Stimulated activated CD8-positive, alpha-beta memory T cell treated with anti-CD3 and anti-CD28 coated beads, Interleukin-4, amount 100 ng/mL, for 48 hours (primary cell): ENCODE data around the gene TNFRSF25.

Source experiments
- DNase-seq: peaks from one replicate; pipeline ENCODE4 v3.0.0-alpha.2; 2020

Gene TNFRSF25, protein sequence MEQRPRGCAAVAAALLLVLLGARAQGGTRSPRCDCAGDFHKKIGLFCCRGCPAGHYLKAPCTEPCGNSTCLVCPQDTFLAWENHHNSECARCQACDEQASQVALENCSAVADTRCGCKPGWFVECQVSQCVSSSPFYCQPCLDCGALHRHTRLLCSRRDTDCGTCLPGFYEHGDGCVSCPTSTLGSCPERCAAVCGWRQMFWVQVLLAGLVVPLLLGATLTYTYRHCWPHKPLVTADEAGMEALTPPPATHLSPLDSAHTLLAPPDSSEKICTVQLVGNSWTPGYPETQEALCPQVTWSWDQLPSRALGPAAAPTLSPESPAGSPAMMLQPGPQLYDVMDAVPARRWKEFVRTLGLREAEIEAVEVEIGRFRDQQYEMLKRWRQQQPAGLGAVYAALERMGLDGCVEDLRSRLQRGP

DNA sequence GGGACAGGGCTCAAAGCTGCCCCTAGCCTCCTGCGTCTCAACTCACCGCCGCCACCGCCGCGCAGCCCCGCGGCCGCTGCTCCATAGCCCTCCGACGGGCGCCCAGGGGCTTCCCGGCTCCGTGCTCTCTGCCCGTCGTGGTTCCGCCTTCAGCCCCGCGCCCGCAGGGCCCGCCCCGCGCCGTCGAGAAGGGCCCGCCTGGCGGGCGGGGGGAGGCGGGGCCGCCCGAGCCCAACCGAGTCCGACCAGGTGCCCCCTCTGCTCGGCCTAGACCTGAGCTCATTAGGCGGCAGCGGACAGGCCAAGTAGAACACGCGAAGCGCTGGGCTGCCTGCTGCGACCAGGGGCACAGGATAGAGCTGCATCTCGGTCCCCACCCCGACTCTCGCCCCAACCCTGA, at the start of gene TNFRSF25:
TSS of gene TNFRSF25 (minus strand) at position 151 of the 400 bp plus-strand sequence. CDS start at position 85, 66 bp downstream.
- DNase-seq, result peak; percentile 72

DNA sequence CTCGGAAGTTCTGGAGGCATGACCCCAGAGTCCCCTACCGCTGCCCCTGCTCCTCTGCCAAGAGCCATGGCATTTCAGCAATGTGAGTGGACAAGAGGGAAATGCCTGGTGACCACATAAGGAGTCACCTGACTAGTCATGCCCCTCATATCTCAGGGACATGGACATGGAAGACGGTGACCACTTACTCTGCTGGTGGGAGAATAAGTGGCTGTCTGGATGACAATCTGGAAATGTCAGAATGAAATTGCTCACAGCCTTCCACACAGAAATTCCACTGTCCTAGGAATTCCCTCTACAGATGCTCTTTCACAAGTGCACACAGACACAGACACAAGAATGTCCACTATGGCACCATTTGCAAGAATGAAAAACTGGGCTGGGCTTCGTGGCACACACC, 49.8 kb upstream of the TNFRSF25 start:
- DNase-seq, result no peak

DNA sequence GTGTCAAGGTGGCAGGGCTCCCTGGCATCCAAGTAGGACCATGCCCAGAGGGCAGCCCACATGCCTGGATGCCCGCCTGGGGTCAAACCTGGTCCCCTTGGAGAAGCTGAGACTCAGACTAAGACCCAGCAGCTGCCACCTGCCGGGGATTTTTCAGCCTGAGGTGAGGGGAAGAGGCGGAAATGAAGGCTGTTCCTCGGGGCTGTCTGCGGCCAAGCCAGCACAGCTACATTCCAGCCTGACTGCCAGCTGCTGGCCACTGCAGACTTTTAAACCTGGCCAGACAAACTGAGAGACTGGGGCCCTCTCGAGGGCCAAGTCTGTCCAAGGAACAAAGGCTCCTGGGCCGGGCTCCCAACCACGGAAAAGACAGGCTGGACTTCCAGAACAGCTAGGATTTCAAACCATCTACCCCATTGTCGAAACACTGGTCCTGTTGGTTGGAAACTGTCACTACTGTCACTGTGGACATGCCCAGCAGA, 47.4 kb upstream of the TNFRSF25 start:
- DNase-seq, result no peak

DNA sequence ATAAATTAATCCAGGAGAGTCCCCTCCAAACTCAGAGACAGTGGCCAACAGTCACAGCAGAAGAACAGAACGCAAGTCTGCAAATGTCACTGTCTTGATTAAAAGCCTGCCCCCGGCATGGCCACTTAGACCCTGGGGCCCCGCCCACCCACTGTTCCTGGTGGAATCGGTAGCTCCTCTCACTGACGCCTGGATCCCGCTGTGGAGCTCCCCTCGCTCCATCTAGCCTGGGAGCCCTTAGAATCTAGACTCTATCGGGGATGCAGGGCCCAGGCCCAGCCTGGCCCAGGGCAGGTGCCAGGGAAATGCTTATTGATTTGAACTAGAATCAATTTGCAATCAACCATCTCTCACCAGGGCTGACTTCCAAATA, 46.9 kb upstream of the TNFRSF25 start:
- DNase-seq, result no peak

DNA sequence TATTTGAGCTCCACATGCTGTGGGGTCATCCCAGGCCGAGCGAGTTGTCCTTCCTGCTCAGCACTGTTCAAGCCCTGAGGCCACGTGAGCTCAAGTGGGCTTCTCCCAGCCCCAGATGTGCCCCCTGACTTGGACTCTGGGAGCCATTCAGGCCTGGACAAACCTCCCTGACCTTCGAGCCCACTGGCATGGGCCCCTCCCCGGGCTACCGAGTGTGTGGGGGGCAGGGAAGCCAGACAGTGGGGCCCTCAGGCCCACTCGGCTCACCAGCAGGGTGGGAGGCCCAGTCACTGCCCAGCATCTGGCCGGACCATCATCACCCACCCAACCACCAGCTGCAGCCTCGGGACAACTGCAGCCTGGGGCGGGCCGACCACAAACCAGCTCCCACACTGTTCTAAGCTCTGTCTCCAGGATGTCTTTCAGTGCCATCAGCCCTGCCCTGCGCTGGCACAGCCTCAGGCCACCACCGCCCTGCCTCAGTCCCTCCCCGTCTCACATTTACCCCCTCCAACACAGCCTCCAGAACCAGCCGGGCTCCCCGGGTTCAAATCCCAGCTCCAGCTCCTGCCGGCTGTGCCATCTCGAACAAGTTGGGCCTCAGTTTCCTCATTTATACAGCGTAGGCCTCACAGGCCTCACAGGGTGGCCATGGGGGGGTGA, 46.4 kb upstream of the TNFRSF25 start:
- DNase-seq, result no peak

DNA sequence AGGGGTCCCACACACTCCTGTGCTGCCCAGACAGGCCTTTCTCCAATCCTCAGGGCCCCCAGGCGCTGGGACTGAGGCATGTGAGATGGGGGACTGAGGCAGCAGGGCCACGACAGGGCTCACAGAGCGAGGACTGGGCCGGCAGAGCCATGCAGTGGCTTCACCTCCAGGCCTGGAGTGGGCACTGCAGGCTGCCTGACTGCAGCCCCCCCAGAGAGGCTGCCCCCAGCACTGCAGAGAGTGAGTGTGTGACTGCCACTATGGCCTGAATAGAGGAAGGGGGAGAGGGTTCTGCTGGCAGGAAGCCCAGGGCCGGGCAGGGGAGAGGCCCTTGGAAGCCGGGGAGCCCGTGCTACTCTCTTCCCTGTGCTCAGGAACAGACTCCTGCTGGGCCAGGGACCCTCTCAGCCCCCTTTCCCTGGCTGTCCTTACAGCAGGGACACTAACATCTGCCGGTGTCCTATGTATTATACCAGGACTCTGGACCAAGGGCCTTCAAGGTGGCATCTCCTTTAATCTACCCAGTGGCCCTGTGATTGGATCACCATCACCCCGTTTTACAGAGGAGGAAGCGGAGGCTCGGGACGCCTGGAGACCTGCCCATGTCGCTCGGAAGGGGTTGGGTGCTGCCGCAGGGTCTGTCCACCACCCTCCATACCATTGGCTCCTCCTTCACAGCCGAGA, 45.7 kb upstream of the TNFRSF25 start:
- DNase-seq, result no peak

DNA sequence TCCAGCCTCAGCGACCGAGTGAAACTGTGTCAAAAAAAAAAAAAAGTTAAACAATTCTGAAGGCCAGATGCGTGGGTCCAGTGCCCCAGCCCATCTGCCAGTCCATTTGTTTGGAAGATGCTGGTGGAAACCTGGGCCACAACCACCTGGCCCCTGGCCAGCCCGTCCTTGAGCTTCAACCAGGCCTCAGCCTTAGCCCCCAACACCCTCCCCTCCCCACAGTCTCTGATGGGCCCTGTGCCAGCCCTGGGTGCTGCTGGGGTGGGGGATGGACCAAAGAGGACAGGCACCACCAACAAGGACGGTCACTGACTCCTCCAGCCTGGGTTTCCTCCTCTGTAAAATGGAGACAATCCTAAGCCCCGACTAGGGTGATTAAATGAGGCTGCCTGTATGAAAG, 45.1 kb upstream of the TNFRSF25 start:
- DNase-seq, result no peak

DNA sequence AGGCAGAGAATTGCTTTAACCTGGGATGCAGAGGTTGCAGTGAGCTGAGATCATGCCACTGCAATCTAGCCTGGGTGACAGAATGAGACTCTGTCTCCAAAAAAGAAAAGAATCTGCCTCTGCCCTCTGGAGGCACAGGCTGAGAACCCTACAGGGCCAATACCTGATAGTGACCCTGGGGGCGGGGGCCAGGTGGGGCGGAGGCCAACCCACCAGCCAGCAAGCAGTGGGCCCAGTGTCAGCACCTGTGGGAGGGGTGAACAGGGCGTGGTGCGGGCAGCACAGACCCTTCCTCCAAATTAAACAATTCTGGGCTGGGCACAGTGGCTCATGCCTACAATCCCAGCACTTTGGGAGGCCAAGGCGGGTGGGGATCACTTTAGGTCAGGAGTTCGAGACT, 44.5 kb upstream of the TNFRSF25 start:
- DNase-seq, result no peak

DNA sequence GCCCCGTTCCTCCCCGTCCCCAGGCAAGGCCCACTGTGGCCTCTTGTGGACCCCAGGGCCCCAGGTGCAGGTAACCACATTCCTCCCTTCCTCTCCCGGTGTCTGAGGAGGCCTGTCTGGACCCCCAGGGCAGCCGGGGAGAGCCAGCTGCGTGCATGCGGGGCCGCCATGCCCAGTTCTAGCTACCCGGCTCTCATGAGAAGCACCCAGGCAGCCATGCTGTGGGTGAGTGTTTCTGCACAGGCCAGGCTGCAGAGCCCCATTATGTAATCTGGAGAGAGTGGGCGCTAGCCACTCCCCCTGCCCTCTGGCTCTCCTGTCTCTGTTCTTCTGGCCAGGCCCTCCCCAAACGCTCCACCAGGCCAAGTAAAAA, 43.9 kb upstream of the TNFRSF25 start:
- no peak for DNase-seq

DNA sequence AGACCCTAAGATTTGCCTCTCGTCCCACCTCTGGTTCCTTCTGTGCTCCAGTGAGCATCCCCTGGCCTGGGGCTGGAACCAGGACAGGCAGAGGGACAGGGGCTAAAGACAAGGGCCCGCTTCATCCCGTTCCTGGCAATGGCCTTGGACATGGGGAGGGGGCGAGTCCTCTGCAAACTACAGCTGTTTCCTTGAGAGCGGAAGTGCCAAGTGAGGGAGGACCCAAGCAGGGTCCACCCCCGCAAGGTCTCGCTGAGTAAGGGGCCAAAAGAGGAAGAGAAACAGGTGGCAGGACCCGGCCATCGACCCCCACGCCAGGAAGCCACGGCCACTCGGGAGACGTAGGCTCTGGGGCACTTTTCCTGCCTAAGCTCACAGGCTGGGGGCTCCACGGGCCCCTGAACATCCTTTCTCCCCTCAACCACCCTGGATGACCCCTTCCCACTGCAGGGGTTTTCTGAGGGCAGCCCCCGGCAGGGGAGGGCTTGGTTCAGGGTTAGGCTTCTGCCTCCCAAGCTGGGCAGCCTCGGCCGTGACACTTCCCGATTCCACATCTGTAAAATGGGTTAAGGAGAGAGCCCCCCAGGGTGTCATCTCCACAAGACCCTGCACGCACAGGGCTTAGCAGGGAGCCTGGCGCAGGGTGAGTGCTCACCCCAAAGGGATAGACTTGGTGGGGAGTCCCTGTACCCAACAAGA, 43.4 kb upstream of the TNFRSF25 start:
- no peak for DNase-seq

DNA sequence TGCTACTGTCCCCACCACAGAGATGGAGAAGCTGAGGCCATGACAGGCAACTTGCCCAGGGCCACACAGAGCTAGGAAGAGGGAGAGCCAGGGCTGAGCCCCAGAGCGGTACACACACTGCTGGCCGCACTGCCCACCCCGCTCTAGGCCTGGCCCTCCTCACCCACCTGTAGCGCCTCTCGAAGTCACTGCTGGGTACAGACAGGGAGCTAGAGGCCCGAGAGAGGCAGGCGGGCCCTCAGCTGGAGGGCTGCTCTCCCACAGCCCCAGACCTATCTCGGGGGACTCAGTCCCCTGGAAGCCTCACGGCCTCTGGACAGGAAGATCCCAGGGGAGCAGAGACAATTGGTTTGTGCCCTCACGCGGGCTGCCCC, 42.8 kb upstream of the TNFRSF25 start:
- no peak for DNase-seq

DNA sequence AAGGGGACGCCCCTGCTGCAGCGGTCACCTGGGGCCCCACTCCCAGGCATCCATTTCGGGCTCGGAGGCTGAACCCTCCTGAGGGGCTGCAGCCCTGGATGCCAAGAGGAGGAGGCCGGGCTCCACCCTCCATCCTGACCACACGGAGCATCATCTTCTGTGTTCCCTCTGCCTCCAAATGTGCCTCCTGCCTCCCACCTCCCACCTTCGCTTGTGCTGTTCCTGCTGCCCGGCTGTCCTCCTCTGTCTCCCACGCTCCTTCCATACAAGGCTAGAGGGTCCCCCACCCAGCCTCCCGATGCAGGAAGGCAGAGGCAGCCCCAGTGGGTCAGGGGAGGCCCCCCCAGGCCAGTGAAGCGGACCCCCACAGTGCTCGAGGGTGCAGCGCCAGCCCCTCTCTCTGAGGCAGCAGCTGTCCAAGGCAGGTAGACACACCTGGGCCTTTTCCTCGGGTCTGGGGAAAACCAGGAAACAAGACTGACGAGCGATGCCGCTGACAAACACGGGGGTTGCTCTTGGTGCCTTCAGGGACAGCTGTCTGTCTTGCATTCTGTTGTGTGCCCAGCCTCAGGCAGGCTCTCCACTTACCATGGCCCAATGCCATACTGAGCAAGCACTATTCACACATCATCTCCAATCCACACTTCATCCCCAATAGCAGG, 42.3 kb upstream of the TNFRSF25 start:
- no peak for DNase-seq

DNA sequence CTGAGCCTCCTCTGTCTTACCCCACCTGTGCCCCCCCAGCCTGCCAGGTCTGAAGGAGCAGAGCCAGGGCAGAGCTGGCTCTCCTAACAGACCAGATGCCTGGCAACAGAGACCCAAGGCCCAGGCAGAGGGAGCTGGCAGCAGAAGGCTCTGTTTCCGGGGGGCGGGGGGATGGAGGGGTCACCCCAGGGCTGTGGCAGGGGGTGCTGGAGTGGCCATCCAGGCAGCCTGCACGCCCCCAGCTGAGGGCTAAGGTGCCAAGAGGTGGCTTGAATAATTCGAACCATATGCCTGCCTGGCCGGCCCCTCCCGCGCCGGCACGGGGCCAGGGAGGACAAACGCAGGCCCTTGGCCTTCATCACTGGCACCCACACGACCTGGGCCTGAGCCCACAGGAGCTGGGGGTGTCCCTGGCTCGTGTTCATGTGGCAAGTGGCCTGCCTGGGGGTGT, 41.5 kb upstream of the TNFRSF25 start:
- DNase-seq, result no peak

DNA sequence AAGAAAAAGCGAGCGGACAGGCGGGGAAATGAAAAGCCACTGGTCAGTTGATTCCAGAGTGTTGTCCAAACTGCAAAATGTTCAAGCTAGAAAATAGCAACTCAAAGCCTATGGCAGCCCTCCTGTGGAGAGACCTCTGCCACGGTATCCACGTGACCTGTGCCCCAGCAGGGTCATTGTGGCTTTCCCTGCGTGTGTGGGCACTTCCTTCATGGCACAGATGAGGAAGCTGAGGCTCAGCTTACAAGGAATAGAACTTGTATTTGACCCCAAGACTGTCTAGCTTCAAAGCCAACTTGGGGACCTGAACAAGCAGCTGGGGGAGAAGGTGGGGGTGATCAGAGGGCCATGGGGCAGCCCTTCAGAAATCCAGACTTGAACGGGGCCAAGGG, 41.1 kb upstream of the TNFRSF25 start:
- no peak for DNase-seq

DNA sequence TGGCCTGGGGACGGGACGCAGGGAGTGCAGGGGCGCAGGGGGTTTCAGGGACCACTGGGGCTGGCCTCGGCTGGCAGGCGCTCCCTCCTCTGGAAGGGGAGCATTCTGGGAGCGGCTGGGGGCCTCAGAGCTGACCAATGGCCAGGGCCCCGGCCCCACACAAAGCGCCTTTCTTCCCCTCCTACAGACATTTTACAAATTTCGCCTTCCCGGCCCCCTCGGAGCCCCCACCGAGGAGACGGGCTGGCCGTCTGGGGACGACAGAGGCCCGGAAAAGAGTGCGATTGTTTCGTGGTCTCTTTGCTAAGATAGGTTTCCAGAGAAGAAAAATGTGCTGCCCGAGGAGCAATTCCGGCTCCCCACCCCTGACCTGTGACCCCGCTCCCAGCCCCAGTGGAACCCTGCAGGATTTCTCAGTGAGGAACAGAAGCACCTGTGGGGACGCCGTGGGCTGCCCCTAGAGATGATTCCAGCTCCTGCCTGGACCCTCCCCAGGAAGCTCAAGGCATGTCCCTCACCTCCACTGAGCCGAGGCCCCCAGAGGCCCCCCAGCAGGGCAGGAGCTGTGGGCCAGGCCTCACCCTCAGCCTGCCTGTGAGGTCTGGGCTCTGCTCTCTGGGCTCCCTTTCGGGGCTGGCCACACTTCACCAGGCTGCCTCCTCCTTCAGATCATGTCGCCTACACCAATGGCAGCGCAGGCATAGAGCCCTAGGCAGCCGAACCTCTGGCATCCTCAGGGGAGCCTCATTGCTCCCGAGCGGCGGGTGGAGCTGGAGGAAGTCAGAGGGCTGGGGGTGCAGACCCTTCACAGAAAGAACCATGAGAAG, 40.5 kb upstream of the TNFRSF25 start:
- DNase-seq, result no peak

DNA sequence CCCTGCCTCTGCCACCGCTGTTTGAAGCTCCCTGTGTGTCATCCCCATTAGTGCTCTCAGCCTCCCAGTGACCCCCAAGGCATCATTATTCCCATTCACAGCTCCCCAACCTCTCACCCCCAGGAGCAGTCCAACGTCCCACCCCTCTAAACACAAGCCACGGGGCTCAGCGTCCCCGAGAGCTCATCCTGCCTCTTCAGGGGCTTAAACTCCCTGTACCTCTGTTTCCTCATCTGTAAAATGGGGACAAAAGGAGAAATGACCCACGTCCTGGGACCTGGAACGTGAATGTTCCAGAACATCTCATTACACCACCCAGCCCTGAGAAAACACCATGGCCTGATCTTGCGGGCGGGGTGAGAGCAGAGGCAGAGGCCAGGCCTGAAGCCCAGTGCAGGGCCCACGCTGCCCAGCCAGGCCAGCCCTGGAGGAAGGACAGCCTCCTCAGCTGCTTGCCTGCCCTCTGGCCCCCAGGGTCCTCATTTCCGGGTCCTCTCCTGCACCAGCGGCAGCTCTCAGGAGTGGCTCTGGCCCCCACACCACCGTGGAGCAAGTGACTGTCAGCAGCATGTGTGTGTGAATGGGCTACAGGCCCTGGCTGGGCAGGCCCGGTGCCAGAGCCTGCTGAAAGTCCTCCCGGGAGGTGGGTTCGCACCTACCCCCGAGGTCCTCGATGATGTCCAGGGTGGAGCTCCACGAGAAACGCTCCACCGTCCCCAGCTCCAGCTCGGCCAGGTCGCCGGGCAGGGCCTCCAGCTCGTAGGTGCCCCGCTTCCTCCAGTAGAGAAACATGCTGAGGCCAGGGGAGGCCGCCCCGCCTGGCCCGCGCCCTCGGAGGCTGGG, 39.6 kb upstream of the TNFRSF25 start:
- DNase-seq, result no peak

DNA sequence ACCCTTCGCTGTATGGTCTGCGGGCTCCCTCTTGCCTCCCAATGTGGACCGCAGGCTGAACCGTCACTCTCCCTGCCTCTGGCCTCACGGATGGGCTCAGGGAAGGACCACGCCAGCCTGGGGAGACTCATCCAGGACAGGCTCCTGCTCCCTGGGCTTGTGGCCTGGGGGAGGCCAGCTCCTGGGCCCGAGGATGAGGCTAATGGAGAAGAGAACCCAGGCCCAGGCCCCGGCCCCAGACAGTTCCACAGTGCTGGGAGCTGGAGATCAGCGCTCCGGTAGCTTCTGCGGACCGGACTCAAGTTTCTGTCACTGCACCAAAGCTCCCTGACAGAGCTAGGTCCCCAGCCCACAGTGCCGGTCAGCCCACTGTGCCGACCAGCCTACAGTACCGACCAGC, 38.9 kb upstream of the TNFRSF25 start:
- DNase-seq, result no peak

DNA sequence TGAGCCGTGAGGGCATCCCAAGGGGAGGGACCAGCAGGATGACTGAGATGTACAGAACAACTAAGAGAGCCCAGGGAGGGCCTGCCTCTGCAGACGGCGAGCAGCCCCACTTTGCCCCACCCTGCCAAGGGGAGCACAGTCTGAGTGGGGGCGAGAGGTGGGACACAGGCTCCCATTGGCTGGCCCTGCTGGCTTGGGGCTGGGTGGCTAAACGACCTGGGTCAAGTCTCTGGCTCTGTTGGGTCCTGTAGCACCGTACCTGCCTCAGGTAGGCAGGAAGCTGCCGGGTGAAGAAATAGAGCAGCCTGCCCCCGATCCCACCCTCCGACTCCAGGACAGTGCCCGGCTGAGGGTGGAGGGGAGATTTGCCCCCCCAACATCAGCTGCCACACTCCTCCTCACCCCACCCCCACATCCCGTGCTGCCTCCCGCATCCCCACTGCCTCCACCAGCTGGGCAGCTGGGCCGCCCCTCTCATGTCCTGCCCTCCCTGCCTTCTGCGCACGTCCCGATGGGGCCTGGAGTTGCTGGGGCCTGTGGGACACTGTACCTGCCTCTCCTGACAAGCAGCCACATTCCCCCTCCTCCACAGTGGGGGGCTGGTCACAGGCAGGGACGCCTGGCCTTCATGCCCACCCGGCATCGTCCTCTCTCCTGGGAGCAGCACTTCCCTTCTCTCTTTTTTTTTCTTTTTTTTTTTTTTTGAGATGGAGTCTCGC, 38.1 kb upstream of the TNFRSF25 start:
- no peak for DNase-seq

DNA sequence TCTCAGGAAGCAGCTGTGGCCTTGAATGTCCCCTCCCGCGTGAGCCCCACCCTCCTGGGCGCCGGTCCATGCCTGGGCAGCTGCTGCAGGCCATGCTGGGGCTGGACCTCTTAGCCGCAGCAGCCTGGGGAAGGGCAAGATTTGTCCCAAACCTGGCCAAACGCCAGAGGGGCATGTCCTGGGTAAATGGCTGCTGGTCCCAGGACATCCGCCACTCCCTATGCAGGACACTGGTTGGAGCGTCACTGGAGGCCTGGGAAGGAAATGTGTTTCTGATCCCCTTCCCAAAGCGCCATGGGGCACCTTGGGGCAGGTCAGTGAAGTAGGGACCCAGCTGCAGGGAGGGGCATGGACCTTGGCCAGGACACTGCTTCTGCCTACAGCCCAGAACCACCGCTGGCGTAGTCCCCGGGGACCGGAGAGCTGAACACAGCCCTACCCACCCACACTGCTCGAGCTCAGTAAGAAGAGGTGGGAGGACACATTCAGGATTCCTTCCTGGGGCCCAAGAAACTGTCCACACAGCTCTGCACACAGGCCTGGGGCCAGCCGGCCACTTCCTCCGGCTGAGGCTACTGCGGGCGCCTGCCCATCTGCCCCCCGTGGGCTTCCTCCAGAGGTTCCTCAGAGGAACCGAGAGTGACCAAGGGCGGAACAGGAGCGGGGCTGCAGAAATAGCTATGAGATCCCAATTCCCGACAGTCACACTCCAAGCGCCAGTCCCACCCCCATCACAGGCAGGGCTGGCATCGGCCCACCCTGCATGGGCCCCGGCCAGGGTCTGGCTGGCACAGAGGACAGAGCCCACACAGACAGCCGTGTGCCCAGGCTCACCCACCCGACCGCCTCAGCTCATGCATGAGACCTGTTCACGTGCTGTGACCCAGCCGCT, 36.3 kb upstream of the TNFRSF25 start:
- DNase-seq, result no peak
